Measurements from ENCODE around the gene BRI3BP. TPM values are rescaled to one million over a fixed set of nuclear protein-coding genes. Genes with fewer than 3 reads are reported as not detected.

Gene BRI3BP, protein sequence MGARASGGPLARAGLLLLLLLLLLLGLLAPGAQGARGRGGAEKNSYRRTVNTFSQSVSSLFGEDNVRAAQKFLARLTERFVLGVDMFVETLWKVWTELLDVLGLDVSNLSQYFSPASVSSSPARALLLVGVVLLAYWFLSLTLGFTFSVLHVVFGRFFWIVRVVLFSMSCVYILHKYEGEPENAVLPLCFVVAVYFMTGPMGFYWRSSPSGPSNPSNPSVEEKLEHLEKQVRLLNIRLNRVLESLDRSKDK
- total RNA-seq: 8.5 TPM
- 2.6 TPM for polyA plus RNA-seq
- long read RNA-seq, donor 1: 0 reads
- long read RNA-seq, donor 2: 0 reads
- long read RNA-seq, donor 3, full-length matches to known transcripts: 6 of 6 reads
- long read RNA-seq, donor 3, partial matches to known transcripts: 0 of 6 reads
- long read RNA-seq, donor 3, other reads (novel, unspliced or antisense): 0 of 6 reads
- long read RNA-seq, donor 4, full-length matches to known transcripts: 12 of 18 reads
- long read RNA-seq, donor 4, partial matches to known transcripts: 6 of 18 reads
- long read RNA-seq, donor 4, other reads (novel, unspliced or antisense): 0 of 18 reads
- long read RNA-seq, donor 5, full-length matches to known transcripts: 10 of 17 reads
- long read RNA-seq, donor 5, partial matches to known transcripts: 7 of 17 reads
- long read RNA-seq, donor 5, other reads (novel, unspliced or antisense): 0 of 17 reads
- long read RNA-seq, donor 6, full-length matches to known transcripts: 6 of 6 reads
- long read RNA-seq, donor 6, partial matches to known transcripts: 0 of 6 reads
- long read RNA-seq, donor 6, other reads (novel, unspliced or antisense): 0 of 6 reads
- long read RNA-seq, donor 7, full-length matches to known transcripts: 3 of 8 reads
- long read RNA-seq, donor 7, partial matches to known transcripts: 5 of 8 reads
- long read RNA-seq, donor 7, other reads (novel, unspliced or antisense): 0 of 8 reads
- long read RNA-seq, donor 8, full-length matches to known transcripts: 5 of 5 reads
- long read RNA-seq, donor 8, partial matches to known transcripts: 0 of 5 reads
- long read RNA-seq, donor 8, other reads (novel, unspliced or antisense): 0 of 5 reads
- long read RNA-seq, donor 9, full-length matches to known transcripts: 6 of 13 reads
- long read RNA-seq, donor 9, partial matches to known transcripts: 7 of 13 reads
- long read RNA-seq, donor 9, other reads (novel, unspliced or antisense): 0 of 13 reads
- long read RNA-seq, donor 10, full-length matches to known transcripts: 4 of 4 reads
- long read RNA-seq, donor 10, partial matches to known transcripts: 0 of 4 reads
- long read RNA-seq, donor 10, other reads (novel, unspliced or antisense): 0 of 4 reads

DNA sequence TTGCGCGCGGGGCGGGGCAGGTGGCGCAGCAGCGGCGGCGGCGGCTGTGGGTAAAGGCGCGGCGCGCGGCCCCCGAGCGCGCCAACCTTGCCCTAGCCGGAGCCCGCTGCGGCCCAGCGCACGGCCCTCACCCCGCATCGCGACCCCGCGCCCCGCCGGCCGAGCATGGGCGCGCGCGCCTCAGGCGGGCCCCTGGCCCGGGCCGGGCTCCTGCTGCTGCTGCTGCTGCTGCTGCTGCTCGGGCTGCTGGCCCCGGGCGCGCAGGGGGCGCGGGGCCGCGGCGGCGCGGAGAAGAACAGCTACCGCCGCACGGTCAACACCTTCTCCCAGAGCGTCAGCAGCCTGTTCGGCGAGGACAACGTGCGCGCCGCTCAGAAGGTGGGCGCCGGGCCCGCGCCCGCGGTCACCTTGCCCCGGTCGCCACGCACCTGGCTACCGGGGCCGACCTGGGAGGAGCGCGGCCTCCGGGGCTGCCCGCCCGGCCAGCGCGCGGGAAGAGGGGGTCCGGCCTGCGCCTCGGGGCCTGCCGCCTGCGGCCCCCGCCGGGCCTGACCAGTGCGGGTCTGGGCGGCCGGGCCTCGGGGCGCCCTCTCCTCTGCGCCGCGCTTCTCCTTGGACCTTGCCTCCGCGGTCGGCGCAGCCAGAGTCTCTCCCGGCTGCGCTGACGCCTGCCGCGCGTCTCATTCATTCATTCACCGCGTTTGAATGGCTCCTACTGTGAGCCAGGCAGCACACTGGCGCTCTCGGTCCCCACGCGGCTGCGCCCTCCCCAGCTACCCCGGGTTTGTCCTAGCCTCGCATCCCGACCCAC, at the start of gene BRI3BP:
TSS of gene BRI3BP (plus strand) at position 20 of the 811 bp plus-strand sequence. CDS start at position 166, 146 bp downstream.
- Histone ChIP-seq H3K4me3 (ENCODE audit: low read length in 2 of 2) (peak within 1 kb of the TSS; percentile 70 to 79), H3K9me3 (ENCODE audit: control insufficient read depth in 2 of 2, insufficient read depth in 1 of 2, low read length in 1 of 2) (peaks cover 0 to 4% of the 10 kb centered on the region in 2 donors), H3K4me1 (ENCODE audit: control insufficient read depth in 2 of 2, insufficient read depth in 2 of 2, low read length in 2 of 2) (peaks cover 9 to 31% of the 10 kb centered on the region in 2 donors), H3K36me3 (ENCODE audit: control insufficient read depth in 2 of 2, insufficient read depth in 2 of 2, low read length in 1 of 2) (no peaks in the 10 kb centered on the region), H3K27ac (ENCODE audit: low read depth in 1 of 2, low read length in 1 of 2) (peak within 1 kb of the TSS; percentile 80 to 88), H3K27me3 (ENCODE audit: control insufficient read depth in 2 of 2, insufficient read depth in 1 of 2, low read length in 1 of 2) (no peaks in the 10 kb centered on the region)
- WGBS: under 1% methylated on average over 112 of the region's 112 CpGs
- peak in 6 of 9 donors; percentile 14 to 73 (median 56) for DNase-seq (ENCODE audit: low read depth in 6 of 9, low spot score in 9 of 9)

DNA sequence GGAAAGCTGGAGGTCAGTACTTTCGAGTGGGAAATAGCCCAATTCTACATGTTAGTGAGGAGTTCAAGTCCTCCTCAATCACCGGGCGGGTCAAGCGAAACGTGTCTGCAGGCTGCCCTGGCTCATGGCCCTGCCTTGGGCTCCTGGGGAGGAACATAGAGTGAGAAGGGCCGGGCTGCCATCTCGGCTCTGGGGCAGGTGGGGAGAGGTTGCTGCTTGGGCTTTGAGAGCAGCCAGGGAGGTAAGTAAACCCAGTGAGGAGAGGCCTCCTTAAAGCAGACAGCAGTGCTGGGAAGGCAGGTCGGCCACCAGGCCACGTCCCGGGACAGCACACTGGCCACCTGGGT, 47.0 kb upstream of the BRI3BP start:
- H3K4me3 ChIP-seq (ENCODE audit: low read length in 2 of 2): no peak overlapping the region
- 95% methylated on average over 10 of the region's 10 CpGs for WGBS
- H3K9me3 ChIP-seq (ENCODE audit: control insufficient read depth in 2 of 2, insufficient read depth in 1 of 2, low read length in 1 of 2): no peaks in the 10 kb centered on the region
- no peak overlapping the region for H3K27ac ChIP-seq (ENCODE audit: low read depth in 1 of 2, low read length in 1 of 2)
- no peaks in the 10 kb centered on the region for H3K4me1 ChIP-seq (ENCODE audit: control insufficient read depth in 2 of 2, insufficient read depth in 2 of 2, low read length in 2 of 2)
- H3K36me3 ChIP-seq (ENCODE audit: control insufficient read depth in 2 of 2, insufficient read depth in 2 of 2, low read length in 1 of 2): peaks cover 25 to 37% of the 10 kb centered on the region in 2 donors
- H3K27me3 ChIP-seq (ENCODE audit: control insufficient read depth in 2 of 2, insufficient read depth in 1 of 2, low read length in 1 of 2): no peaks in the 10 kb centered on the region
- DNase-seq (ENCODE audit: low read depth in 6 of 9, low spot score in 9 of 9): no peak

- Histone ChIP-seq H3K9me3 (ENCODE audit: control insufficient read depth in 2 of 2, insufficient read depth in 1 of 2, low read length in 1 of 2) (no peaks in the 10 kb centered on the region), H3K36me3 (ENCODE audit: control insufficient read depth in 2 of 2, insufficient read depth in 2 of 2, low read length in 1 of 2) (peaks cover 25 to 37% of the 10 kb centered on the region in 2 donors), H3K27me3 (ENCODE audit: control insufficient read depth in 2 of 2, insufficient read depth in 1 of 2, low read length in 1 of 2) (no peaks in the 10 kb centered on the region), H3K27ac (ENCODE audit: low read depth in 1 of 2, low read length in 1 of 2) (no peak overlapping the region), H3K4me1 (ENCODE audit: control insufficient read depth in 2 of 2, insufficient read depth in 2 of 2, low read length in 2 of 2) (no peaks in the 10 kb centered on the region), H3K4me3 (ENCODE audit: low read length in 2 of 2) (no peak overlapping the region)
- no peak for DNase-seq (ENCODE audit: low read depth in 6 of 9, low spot score in 9 of 9)
- 97% methylated on average over 11 of the region's 11 CpGs for WGBS
Observed at GRCh38 chr12:124947013-124947412, 46.4 kb upstream of the BRI3BP start.

GRCh38 chr12:124947561-124948398, 45.7 kb upstream of the BRI3BP start:
- no peaks in the 10 kb centered on the region for H3K9me3 ChIP-seq (ENCODE audit: control insufficient read depth in 2 of 2, insufficient read depth in 1 of 2, low read length in 1 of 2)
- peaks cover 27 to 42% of the 10 kb centered on the region in 2 donors for H3K36me3 ChIP-seq (ENCODE audit: control insufficient read depth in 2 of 2, insufficient read depth in 2 of 2, low read length in 1 of 2)
- DNase-seq (ENCODE audit: low read depth in 6 of 9, low spot score in 9 of 9): no peak
- no peaks in the 10 kb centered on the region for H3K27me3 ChIP-seq (ENCODE audit: control insufficient read depth in 2 of 2, insufficient read depth in 1 of 2, low read length in 1 of 2)
- no peak overlapping the region for H3K27ac ChIP-seq (ENCODE audit: low read depth in 1 of 2, low read length in 1 of 2)
- no peak overlapping the region for H3K4me3 ChIP-seq (ENCODE audit: low read length in 2 of 2)
- no peaks in the 10 kb centered on the region for H3K4me1 ChIP-seq (ENCODE audit: control insufficient read depth in 2 of 2, insufficient read depth in 2 of 2, low read length in 2 of 2)
- 95% methylated on average over 20 of the region's 20 CpGs for WGBS

DNA sequence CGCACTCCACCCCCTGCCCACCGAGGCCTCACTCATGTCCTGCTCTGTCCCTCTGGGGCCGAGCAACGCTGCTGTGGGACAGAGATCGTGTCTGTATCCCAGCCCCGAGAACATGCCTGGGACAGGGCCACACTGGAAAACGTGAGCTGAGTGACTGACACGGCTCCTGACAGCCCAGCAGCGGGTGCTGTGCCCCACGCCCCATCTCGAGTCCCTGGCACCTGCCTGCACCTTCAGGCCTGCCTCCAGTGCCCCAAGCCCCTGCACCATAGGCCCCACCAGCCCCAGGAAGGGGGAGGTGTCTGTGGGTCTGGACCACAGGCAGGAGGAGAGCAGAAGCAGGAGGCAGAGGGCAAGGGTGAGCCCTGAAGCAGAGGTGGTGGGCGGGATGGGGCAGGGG, 44.4 kb upstream of the BRI3BP start:
- Histone ChIP-seq H3K36me3 (ENCODE audit: control insufficient read depth in 2 of 2, insufficient read depth in 2 of 2, low read length in 1 of 2) (peaks cover 33 to 49% of the 10 kb centered on the region in 2 donors), H3K27me3 (ENCODE audit: control insufficient read depth in 2 of 2, insufficient read depth in 1 of 2, low read length in 1 of 2) (no peaks in the 10 kb centered on the region), H3K4me3 (ENCODE audit: low read length in 2 of 2) (no peak overlapping the region), H3K9me3 (ENCODE audit: control insufficient read depth in 2 of 2, insufficient read depth in 1 of 2, low read length in 1 of 2) (no peaks in the 10 kb centered on the region), H3K27ac (ENCODE audit: low read depth in 1 of 2, low read length in 1 of 2) (no peak overlapping the region), H3K4me1 (ENCODE audit: control insufficient read depth in 2 of 2, insufficient read depth in 2 of 2, low read length in 2 of 2) (no peaks in the 10 kb centered on the region)
- no peak for DNase-seq (ENCODE audit: low read depth in 6 of 9, low spot score in 9 of 9)
- 96% methylated on average over 12 of the region's 12 CpGs for WGBS

DNA sequence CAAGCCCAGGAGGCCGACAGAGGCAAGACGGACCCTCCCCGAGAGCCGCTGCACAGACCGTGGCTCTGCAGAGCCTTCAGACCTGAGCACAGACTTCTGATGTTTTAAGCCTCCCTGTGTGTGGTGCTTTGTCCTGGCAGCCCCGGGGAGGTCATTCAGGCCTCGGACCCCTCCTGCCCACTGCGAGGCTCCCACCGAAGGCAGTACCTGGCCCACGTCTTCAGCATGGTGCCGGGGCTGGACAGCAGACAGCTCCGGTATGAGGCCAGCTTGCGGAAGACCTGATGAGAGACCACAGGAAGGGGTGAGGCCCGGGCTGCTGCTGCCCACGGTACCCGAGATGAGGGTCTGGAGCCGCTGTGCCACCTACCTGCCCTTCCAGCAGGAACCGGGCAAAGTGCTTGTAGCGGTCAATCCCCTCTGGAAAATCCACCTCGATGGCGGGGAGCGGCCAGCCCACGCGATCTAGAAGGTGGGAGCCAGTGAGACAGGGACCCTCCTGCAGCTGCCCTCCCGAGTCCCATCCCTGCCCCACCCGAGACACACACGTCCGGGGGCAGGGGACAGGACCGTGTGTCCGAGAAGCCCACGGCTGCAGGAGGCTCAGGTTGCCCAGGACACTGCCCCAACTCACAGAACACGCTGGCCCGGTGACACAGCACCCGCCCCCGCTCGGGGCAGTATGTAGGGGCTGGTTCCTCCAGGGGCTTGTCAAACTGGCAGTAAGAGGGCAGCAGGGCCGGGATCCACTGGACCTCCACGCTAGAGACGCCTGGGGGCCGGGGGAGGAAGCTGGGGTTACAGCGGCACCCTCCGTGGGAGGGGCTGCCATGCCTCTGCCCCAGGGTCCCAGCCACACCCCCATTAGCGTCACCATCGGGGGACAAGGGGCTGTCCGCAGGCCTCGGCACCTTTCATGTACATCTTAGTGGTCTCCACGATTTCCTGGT, 43.4 kb upstream of the BRI3BP start:
- 96% methylated on average over 47 of the region's 47 CpGs for WGBS
- Histone ChIP-seq H3K27me3 (ENCODE audit: control insufficient read depth in 2 of 2, insufficient read depth in 1 of 2, low read length in 1 of 2) (no peaks in the 10 kb centered on the region), H3K36me3 (ENCODE audit: control insufficient read depth in 2 of 2, insufficient read depth in 2 of 2, low read length in 1 of 2) (peaks cover 37 to 49% of the 10 kb centered on the region in 2 donors), H3K27ac (ENCODE audit: low read depth in 1 of 2, low read length in 1 of 2) (no peak overlapping the region), H3K4me1 (ENCODE audit: control insufficient read depth in 2 of 2, insufficient read depth in 2 of 2, low read length in 2 of 2) (no peaks in the 10 kb centered on the region), H3K4me3 (ENCODE audit: low read length in 2 of 2) (no peak overlapping the region), H3K9me3 (ENCODE audit: control insufficient read depth in 2 of 2, insufficient read depth in 1 of 2, low read length in 1 of 2) (no peaks in the 10 kb centered on the region)
- DNase-seq (ENCODE audit: low read depth in 6 of 9, low spot score in 9 of 9): no peak

GRCh38 chr12:124952295-124952694, 41.1 kb upstream of the BRI3BP start:
- H3K27me3 ChIP-seq (ENCODE audit: control insufficient read depth in 2 of 2, insufficient read depth in 1 of 2, low read length in 1 of 2): no peaks in the 10 kb centered on the region
- H3K9me3 ChIP-seq (ENCODE audit: control insufficient read depth in 2 of 2, insufficient read depth in 1 of 2, low read length in 1 of 2): no peaks in the 10 kb centered on the region
- WGBS: 98% methylated on average over 17 of the region's 17 CpGs
- no peak for DNase-seq (ENCODE audit: low read depth in 6 of 9, low spot score in 9 of 9)
- H3K27ac ChIP-seq (ENCODE audit: low read depth in 1 of 2, low read length in 1 of 2): no peak overlapping the region
- no peak overlapping the region for H3K4me3 ChIP-seq (ENCODE audit: low read length in 2 of 2)
- no peaks in the 10 kb centered on the region for H3K4me1 ChIP-seq (ENCODE audit: control insufficient read depth in 2 of 2, insufficient read depth in 2 of 2, low read length in 2 of 2)
- H3K36me3 ChIP-seq (ENCODE audit: control insufficient read depth in 2 of 2, insufficient read depth in 2 of 2, low read length in 1 of 2): peaks cover 48 to 53% of the 10 kb centered on the region in 2 donors

Data from thymus (tissue), 14 donors.